Germinal center (tissue), 1 donor: ENCODE data around the gene UQCC2.
A peak's percentile ranks its signal among the peaks of the same experiment; 100 is the strongest.

ENCODE experiments used
- DNase-seq: peaks from one replicate; pipeline ENCODE4 v3.0.0; 2012; ENCODE audit warnings: mixed read lengths, low spot score

Gene UQCC2

GRCh38 chr6:33725222-33725621 lies 13.7 kb upstream of the UQCC2 start:
- DNase-seq, result no peak

DNA sequence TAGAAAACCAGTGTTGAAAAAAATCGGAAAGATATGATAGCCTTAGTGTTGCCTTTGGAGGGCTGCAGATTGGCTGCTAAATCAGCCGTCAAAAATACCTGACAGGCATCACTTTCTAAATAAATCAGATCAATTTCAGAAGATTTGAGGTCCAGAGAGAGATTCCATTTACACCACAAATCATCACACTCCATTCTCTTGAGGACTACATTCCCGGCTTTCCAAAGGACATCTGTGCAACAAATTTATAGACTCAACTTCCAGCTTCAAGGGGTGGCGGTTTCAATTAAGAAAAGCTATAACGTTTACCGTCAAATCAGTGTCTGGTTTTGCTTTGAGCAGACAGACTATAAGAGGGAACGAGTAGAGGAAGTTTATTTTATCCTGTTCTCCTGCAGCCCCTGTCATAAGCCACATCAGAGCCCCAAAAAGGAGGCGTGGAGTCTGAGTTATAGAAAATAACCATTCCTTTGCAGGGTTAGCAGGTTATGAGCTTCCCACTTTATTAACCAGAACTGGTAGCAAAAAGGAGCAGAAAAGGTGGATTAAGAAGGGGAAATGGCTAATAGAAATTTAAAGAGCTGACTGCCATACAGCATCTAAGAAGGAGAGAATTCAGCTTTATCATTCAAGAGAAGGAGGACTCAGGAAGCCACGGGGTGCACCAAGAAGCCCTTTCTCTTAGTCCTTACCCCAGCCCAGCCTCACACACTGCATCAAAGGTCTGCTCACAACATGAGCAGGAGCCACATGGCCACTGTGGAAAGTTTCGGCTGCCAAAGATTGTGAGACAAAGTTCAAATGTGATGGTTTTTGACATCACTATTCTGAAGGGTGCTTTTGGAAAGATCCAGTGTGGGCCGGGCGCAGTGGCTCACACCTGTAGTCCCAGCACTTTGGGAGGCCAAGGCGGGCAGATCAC lies 12.9 kb upstream of the UQCC2 start:
- no peak for DNase-seq

DNA sequence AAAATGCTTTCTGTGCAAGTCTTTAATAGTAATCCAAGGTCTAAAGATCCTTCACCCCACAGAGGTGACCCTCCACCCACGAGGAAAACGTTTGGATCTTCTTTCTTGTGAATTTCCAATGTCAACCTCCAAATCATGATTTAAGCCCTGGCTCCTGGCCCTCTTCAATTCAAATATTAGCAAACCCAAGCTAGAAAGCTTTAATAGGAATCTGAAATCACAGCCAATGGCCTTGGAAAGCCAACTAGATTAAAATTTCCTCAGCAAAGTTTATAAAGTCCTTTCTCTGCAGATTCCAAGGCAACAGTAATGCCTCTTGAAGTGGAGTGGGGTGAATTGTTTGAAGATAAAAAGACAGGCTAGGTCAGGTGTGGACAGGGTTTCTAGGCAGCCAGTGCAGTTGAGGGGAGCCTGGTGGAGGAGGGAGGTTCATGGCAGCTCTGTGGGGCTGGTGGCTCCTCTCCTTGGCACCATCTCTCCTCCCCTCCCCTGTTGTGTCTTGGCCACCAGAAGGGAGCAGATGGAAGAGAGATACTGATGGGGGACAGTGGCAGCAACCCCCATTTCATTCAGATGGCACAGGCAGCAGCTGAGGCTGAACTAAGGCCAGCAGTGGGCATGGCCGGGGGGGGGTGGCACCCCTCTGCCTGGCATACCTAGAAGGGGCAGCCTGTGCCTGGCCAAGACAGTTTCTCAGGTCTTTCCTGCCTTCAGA lies 12.0 kb upstream of the UQCC2 start:
- DNase-seq, result no peak

- DNase-seq, result no peak
Measured at GRCh38 chr6:33722103-33722623, 10.7 kb upstream of the UQCC2 start.

- peak; percentile 37 for DNase-seq
Measured at GRCh38 chr6:33721508-33721907, 10.0 kb upstream of the UQCC2 start.

- peak; percentile 65 for DNase-seq
Measured at GRCh38 chr6:33720998-33721397, 9.5 kb upstream of the UQCC2 start.

GRCh38 chr6:33719326-33719987 lies 8.0 kb upstream of the UQCC2 start:
- no peak for DNase-seq

DNA sequence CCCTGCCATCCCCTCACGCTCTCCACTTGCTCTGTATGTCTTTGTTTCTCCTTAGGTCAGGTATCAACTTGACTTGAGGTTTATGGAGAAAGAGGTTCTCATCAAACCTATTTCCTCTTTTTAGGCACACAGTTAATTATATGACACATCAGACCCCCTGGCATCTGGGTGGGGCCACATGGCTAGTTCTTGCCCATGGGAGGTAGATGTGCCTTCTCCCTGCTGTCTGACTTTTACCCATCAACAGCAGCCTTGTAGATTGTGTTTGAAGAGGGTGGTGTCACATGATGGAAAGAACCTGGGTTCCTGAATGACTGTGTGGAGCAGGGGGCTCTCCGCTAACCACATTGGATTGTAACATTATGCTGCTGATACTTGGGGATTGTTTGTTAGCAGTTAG lies 7.2 kb upstream of the UQCC2 start:
- no peak for DNase-seq

DNA sequence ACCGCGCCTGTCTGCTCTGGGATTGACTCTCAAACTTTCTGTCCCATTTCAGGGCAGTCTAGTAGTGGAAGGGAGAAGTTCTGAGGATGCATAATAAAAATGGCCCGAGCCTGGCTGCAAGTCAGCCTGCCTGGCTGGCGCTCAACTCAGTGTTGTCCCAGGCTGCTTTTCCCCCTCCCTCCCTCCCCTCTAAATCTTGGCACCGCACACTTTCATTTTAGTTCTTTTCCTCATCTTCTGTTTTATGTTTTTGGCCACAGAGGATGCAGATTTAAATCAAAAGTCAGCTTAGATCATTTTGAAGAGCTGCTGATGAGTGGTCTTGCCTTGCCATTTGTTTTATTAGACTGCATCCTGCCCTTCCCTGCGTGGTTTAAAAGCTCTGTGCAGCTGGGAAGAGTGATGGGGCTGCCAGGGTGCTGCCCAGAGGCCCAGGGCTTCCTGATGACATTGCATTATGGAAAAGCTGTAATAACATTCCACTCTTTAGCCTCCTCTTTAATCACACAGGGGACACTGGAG lies 6.5 kb upstream of the UQCC2 start:
- DNase-seq, result no peak

GRCh38 chr6:33716890-33717632 lies 5.6 kb upstream of the UQCC2 start:
- no peak for DNase-seq

DNA sequence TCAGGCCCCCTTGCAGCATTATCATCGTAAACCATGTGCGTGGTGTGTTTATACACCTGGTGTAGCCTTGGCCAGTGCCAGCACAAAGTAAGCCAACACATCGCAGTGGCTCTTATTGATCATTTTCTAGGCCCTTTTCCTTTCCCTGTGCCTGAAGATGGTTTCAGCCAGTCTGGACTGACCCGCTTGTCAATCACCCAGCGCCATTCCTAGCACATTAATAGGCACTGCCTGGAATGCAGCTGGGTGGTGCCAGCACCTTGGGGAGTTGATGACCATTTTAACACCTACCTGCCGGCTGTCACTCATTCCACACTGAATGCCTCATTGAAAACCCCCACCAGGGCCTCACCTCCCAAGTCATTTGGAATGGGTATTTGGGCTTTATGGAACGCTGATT lies 4.9 kb upstream of the UQCC2 start:
- no peak for DNase-seq

DNA sequence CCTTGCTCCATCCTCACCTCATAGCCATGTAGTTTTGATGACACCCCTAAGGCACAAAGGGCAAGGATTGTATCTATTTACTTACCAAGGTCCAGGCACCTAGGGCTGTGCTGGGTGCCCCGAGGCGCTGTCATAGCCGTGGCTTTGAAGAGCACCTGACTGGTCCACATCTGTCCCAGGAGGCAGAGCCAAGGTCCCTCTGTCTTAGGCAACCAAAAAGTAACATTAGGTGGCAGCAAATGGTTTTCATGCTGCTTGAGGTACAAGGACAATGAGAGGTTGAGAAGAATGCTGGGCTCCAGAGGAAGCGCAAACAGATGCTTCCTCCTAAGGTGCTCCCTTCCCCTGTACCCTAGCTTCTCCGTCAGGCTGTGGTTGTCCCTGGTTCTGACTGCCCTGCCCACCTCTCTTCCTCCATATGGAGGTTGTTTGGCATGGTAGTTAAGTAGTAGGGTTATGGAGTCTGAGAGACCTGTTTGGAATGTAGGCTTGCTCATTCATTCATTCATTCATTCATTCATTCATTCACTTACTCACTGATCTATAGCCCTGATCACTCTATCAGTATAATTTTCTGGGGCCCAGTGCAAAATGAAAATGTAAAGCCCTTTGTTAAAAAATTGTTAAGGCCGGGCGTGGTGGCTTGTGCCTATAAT lies 3.0 kb upstream of the UQCC2 start:
- no peak for DNase-seq

- DNase-seq, result no peak
Measured at GRCh38 chr6:33713786-33714185, 2.3 kb upstream of the UQCC2 start.

DNA sequence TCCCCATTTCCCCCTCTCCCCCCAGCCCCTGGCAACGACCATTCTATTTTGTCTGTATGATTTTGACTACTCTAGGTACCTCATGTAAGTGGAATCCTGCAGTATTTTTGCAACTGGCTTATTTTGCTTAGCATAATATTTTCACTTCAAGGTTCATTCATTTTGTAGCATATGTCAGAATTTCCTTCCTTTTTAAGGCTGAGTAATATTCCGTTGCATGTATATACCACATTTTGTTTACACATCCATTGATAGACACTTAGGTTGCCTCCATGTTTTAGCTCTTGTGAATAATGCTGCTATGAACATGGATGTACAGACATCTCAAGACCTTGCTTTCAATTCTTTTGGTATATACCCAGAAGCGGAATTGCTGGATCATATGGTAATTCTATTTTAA lies 1.4 kb upstream of the UQCC2 start:
- DNase-seq, result no peak

DNA sequence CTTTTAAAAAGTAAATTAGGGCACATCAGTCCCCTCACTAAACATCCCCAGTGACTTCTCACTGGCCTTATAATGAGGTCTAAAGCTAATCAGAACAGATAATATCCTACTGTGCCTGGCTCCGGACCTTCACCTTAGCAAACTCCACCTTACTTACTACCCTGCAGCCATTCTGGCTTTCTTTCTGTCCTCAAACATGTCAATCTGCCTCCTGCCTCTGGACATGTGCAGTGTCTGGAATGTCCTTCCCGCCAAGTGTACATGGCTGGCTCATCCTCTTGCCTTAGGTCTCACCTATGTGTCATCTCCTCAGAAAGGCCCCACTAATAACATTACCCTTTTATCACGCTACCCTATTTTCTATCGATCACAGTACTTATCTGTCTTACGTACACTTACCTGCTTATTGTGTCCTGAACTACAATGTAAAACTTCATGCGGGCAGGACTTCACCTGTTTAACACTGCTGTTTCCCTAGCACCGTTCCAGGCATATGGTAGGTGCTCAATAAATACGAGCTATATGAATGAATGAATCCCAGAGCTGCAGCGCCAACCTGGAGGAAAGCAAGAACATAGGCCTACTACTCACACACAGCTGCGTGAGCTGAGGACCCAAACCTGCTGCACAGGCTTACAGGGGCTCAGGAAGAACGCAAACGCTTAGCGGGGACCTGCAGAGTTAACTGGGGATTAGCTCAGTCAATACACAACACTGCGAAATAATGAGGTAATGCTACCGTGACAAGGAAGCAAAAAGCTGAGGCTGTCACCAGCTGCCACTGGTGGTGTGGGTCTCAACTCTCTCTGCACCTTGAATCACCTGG lies 991 bp downstream of the UQCC2 start:
- DNase-seq, result no peak

GRCh38 chr6:33709605-33710295 lies 1.8 kb downstream of the UQCC2 start:
- no peak for DNase-seq

GRCh38 chr6:33708516-33709204 lies 2.8 kb downstream of the UQCC2 start:
- no peak for DNase-seq

- DNase-seq, result no peak
Measured at GRCh38 chr6:33707771-33708170, 3.7 kb downstream of the UQCC2 start.
